Tibial nerve (tissue), 4 donors: ENCODE measurements around the gene RIPK1. TPM values are rescaled to one million over a fixed set of nuclear protein-coding genes. Genes with fewer than 3 reads are reported as not detected.
A peak's percentile ranks its signal among the peaks of the same experiment; 100 is the strongest.

ENCODE experiments used
- DNase-seq, 2 donors: peaks; one replicate each; pipeline ENCODE4 v3.0.0-alpha.2; 2019; ENCODE audit warnings: low spot score in 2 of 2
- H3K27ac ChIP-seq, 4 donors: fragments of 200-600 bp; sonication (generic) in 3 of 4; one replicate each; pipeline ENCODE4 v1.5.1; 2017 to 2019; ENCODE audit warnings: mild to moderate bottlenecking in 1 of 4
- H3K27me3 ChIP-seq, 2 donors: fragments of 200-600 bp; sonication (generic) in 1 of 2; one replicate each; pipeline versions ENCODE4 v1.5.1 to v1.6.0; 2017 to 2019
- H3K36me3 ChIP-seq, 3 donors: fragments of 200-600 bp; sonication (generic); one replicate each; pipeline ENCODE4 v1.5.1; 2018 to 2019
- H3K4me1 ChIP-seq, 4 donors: fragments of 200-600 bp; sonication (generic) in 3 of 4; one replicate each; pipeline ENCODE4 v1.5.1; 2017 to 2019
- H3K4me3 ChIP-seq, 4 donors: fragments of 200-600 bp; sonication (generic) in 3 of 4; one replicate each; pipeline ENCODE4 v1.5.1; 2017 to 2019; ENCODE audit warnings: mild to moderate bottlenecking in 1 of 4, moderate library complexity in 1 of 4
- H3K9me3 ChIP-seq, 4 donors: fragments of 200-600 bp; sonication (generic) in 3 of 4; one replicate each; pipeline ENCODE4 v1.5.1; 2017 to 2019
- CTCF ChIP-seq, 5 experiments: fragments of 200-600 bp in 3 of 5; fragments of 450-650 bp in 2 of 5; sonication (generic) in 3 of 5; IDR thresholded peaks; one replicate each; pipeline ENCODE4 v1.5.1; 2016 to 2019; ENCODE audit warnings: antibody characterized with exemption in 5 of 5, mild to moderate bottlenecking in 3 of 5, moderate library complexity in 2 of 5
- EP300 ChIP-seq, 2 donors: sonication (generic); formaldehyde crosslinking; IDR thresholded peaks; one replicate each; pipeline ENCODE4 v1.6.1; 2017; ENCODE audit warnings: antibody characterized with exemption in 2 of 2, mild to moderate bottlenecking in 1 of 2
- POLR2A ChIP-seq, 2 donors: fragments of 450-650 bp; IDR thresholded peaks; one replicate each; pipeline ENCODE4 v1.6.1; 2017; ENCODE audit warnings: antibody characterized with exemption in 2 of 2, mild to moderate bottlenecking in 2 of 2, moderate library complexity in 2 of 2
- WGBS, 2 donors: methylation state at CpG; one replicate each; pipeline ENCODE4 v1.1.5; 2018; 5-methylcytosine and 5-hydroxymethylcytosine counted together
- total RNA-seq, 4 donors: library from RNA; depleted of rRNA; stranded (reverse); fragments of >200 nt; gene quantifications; one replicate each; pipeline ENCODE4 v1.1.0, GENCODE V29; 2016

Gene RIPK1
- total RNA-seq, 4 donors from 2014 or later, result 20.1 to 22.6 (median 21.2) TPM

- Histone ChIP-seq H3K27me3 (no peaks in the 10 kb centered on the region), H3K36me3 (peaks cover 6 to 94% (median 28%) of the 10 kb centered on the region in 3 donors), H3K4me1 (peaks cover 0 to 4% (median 0%) of the 10 kb centered on the region in 4 donors), H3K27ac (peak overlapping the region in 2 of 4 donors; percentile 19 to 51), H3K9me3 (no peaks in the 10 kb centered on the region), H3K4me3 (no peak overlapping the region)
- 88% methylated on average over 3 of the region's 3 CpGs for WGBS, 2 donors
- TF ChIP-seq CTCF (IDR thresholded peaks at IDR 0.05) (no peak), POLR2A (IDR thresholded peaks at IDR 0.05) (no peak), EP300 (IDR thresholded peaks at IDR 0.05) (no peak)
- no peak for DNase-seq
Measured at GRCh38 chr6:3109761-3110160, 41.5 kb downstream of the RIPK1 start.

GRCh38 chr6:3114377-3114776, 46.1 kb downstream of the RIPK1 start:
- no peak for DNase-seq

GRCh38 chr6:3117912-3118352, 49.6 kb downstream of the RIPK1 start:
- no peak for DNase-seq
- no peaks in the 10 kb centered on the region for H3K27me3 ChIP-seq
- 16 to 19% methylated on average over 8 of the region's 8 CpGs for WGBS, 2 donors
- H3K36me3 ChIP-seq, result peaks cover 0 to 26% (median under 1%) of the 10 kb centered on the region in 3 donors
- peak overlapping the region; percentile 66 to 98 (median 80) for H3K4me3 ChIP-seq
- no peaks in the 10 kb centered on the region for H3K9me3 ChIP-seq
- TF ChIP-seq POLR2A (IDR thresholded peaks at IDR 0.05), result no peak
- no peak for TF ChIP-seq CTCF (IDR thresholded peaks at IDR 0.05)
- no peak for TF ChIP-seq EP300 (IDR thresholded peaks at IDR 0.05)
- H3K4me1 ChIP-seq, result peaks cover 0 to 25% (median 9%) of the 10 kb centered on the region in 4 donors
- H3K27ac ChIP-seq, result peak overlapping the region; percentile 88 to 93 (median 90)

More at GRCh38 chr6:3114377-3114776, 46.1 kb downstream of the RIPK1 start:
- Histone ChIP-seq H3K4me3 (no peak overlapping the region), H3K9me3 (no peaks in the 10 kb centered on the region), H3K4me1 (peaks cover 0 to 16% (median 7%) of the 10 kb centered on the region in 4 donors), H3K27ac (no peak overlapping the region), H3K36me3 (peaks cover 0 to 61% (median 9%) of the 10 kb centered on the region in 3 donors), H3K27me3 (no peaks in the 10 kb centered on the region)
- TF ChIP-seq CTCF (IDR thresholded peaks at IDR 0.05) (no peak), EP300 (IDR thresholded peaks at IDR 0.05) (no peak), POLR2A (IDR thresholded peaks at IDR 0.05) (no peak)
- WGBS, 2 donors, result 81 to 95% methylated on average over 6 of the region's 6 CpGs

- peaks cover 0 to 20% (median 0%) of the 10 kb centered on the region in 3 donors for H3K36me3 ChIP-seq
- H3K9me3 ChIP-seq, result no peaks in the 10 kb centered on the region
- WGBS, 2 donors, result 1% methylated on average over 28 to 75 of the region's 89 CpGs
- H3K27ac ChIP-seq, result peak within 1 kb of the TSS; percentile 88 to 93 (median 90)
- no peaks in the 10 kb centered on the region for H3K27me3 ChIP-seq
- peak within 1 kb of the TSS; percentile 66 to 98 (median 80) for H3K4me3 ChIP-seq
- DNase-seq, result peak; percentile 97 to 98
- TF ChIP-seq EP300 (IDR thresholded peaks at IDR 0.05) (peak; percentile 46 to 86), POLR2A (IDR thresholded peaks at IDR 0.05) (peak; percentile 60 to 87), CTCF (IDR thresholded peaks at IDR 0.05) (no peak)
- H3K4me1 ChIP-seq, result peaks cover 0 to 29% (median 9%) of the 10 kb centered on the region in 4 donors
Measured at GRCh38 chr6:3118353-3119039, 50.2 kb downstream of the RIPK1 start, which contains the start of gene BPHL. Gene BPHL (plus strand): TSS chr6:3118711. CDS start chr6:3118741, 30 bp downstream.
